H9 (cell line): ENCODE measurements around the gene TMEM117. TPM values are rescaled to one million over a fixed set of nuclear protein-coding genes. Genes with fewer than 3 reads are reported as not detected.

Experiments
- DNase-seq: peaks from one replicate; pipeline ENCODE4 v3.0.0-alpha.2; 2017
- H2AFZ ChIP-seq: one replicate; pipeline ENCODE4 v1.6.1; 2013; ENCODE audit warnings: mild to moderate bottlenecking, low read length, control low read depth, moderate library complexity
- H2AK5ac ChIP-seq: 2 replicates; pipeline ENCODE4 v1.6.1; 2013; ENCODE audit warnings: low read length, control low read depth, mixed read lengths; ENCODE audit not compliant: insufficient read length
- H2BK120ac ChIP-seq: one replicate; pipeline ENCODE4 v1.6.1; 2013; ENCODE audit warnings: low read depth, mild to moderate bottlenecking, low read length, control low read depth, inconsistent platforms; ENCODE audit not compliant: poor library complexity, severe bottlenecking
- H2BK12ac ChIP-seq: 2 replicates; pipeline ENCODE4 v1.6.1; 2013; ENCODE audit warnings: low read length, control low read depth, mixed read lengths, low read depth; ENCODE audit not compliant: insufficient read length
- H2BK15ac ChIP-seq: 2 replicates; pipeline ENCODE4 v1.6.1; 2013; ENCODE audit warnings: low read depth, low read length, control low read depth
- H2BK20ac ChIP-seq: one replicate; pipeline ENCODE4 v1.6.1; 2013; ENCODE audit warnings: low read depth, mild to moderate bottlenecking, low read length, control low read depth, inconsistent platforms; ENCODE audit not compliant: poor library complexity, severe bottlenecking
- H2BK5ac ChIP-seq: 2 replicates; pipeline ENCODE4 v1.6.1; 2013; ENCODE audit warnings: low read length, control low read depth, mixed read lengths; ENCODE audit not compliant: insufficient read length
- H3K14ac ChIP-seq: 2 replicates; pipeline ENCODE4 v1.6.1; 2013; ENCODE audit warnings: low read length, control low read depth; ENCODE audit not compliant: insufficient read depth
- H3K18ac ChIP-seq: 2 replicates; pipeline ENCODE4 v1.6.1; 2013; ENCODE audit warnings: low read depth, mild to moderate bottlenecking, mixed read lengths, low read length, control low read depth; ENCODE audit not compliant: insufficient read length
- H3K23ac ChIP-seq: 2 replicates; pipeline ENCODE4 v1.6.1; 2013; ENCODE audit warnings: low read length, control low read depth, mixed read lengths, low read depth; ENCODE audit not compliant: insufficient read length
- H3K23me2 ChIP-seq: 2 replicates; pipeline ENCODE4 v1.6.1; 2013; ENCODE audit warnings: low read depth, mild to moderate bottlenecking, mixed read lengths, low read length, control low read depth; ENCODE audit not compliant: insufficient read length, poor library complexity, severe bottlenecking
- H3K27ac ChIP-seq: 2 replicates; pipeline ENCODE4 v1.5.1; 2013; ENCODE audit warnings: low read length, control low read depth, mixed read lengths, low read depth; ENCODE audit not compliant: insufficient read length
- H3K27me3 ChIP-seq: 2 replicates; pipeline ENCODE4 v1.6.1; 2013; ENCODE audit warnings: low read length, control low read depth, inconsistent platforms; ENCODE audit not compliant: insufficient read depth
- H3K4ac ChIP-seq: 2 replicates; pipeline ENCODE4 v1.6.1; 2013; ENCODE audit warnings: low read depth, mild to moderate bottlenecking, control low read depth, inconsistent platforms, low read length, moderate library complexity
- H3K4me1 ChIP-seq: 2 replicates; pipeline ENCODE4 v1.6.1; 2013; ENCODE audit warnings: low read length, control low read depth, inconsistent platforms; ENCODE audit not compliant: insufficient read depth
- H3K4me2 ChIP-seq: 2 replicates; pipeline ENCODE4 v1.6.1; 2013; ENCODE audit warnings: low read length, control low read depth, mixed read lengths; ENCODE audit not compliant: insufficient read length, insufficient read depth
- H3K56ac ChIP-seq: 2 replicates; pipeline ENCODE4 v1.6.1; 2013; ENCODE audit warnings: low read depth, mild to moderate bottlenecking, mixed read lengths, low read length, control low read depth; ENCODE audit not compliant: insufficient read length
- H3K79me1 ChIP-seq: 2 replicates; pipeline ENCODE4 v1.6.1; 2013; ENCODE audit warnings: low read depth, mild to moderate bottlenecking, moderate library complexity, low read length, control low read depth, inconsistent platforms; ENCODE audit not compliant: insufficient read depth, poor library complexity, severe bottlenecking
- H3K79me2 ChIP-seq: 2 replicates; pipeline ENCODE4 v1.6.1; 2013; ENCODE audit warnings: low read length, control low read depth, inconsistent platforms; ENCODE audit not compliant: insufficient read depth
- H3K9ac ChIP-seq: 2 replicates; pipeline ENCODE4 v1.6.1; 2013; ENCODE audit warnings: low read length, control low read depth, mixed read lengths; ENCODE audit not compliant: insufficient read length; ENCODE audit errors: extremely low read depth
- H3K9me3 ChIP-seq: one replicate; pipeline ENCODE4 v1.6.1; 2013; ENCODE audit warnings: low read depth, low read length, inconsistent platforms; ENCODE audit not compliant: control insufficient read depth
- H3T11ph ChIP-seq: one replicate; pipeline ENCODE4 v1.6.1; 2013; ENCODE audit warnings: mild to moderate bottlenecking, low read length, control low read depth, inconsistent platforms
- H4K20me1 ChIP-seq: one replicate; pipeline ENCODE4 v1.6.1; 2013; ENCODE audit not compliant: control insufficient read depth, insufficient read length, insufficient read depth
- H4K5ac ChIP-seq: 2 replicates; pipeline ENCODE4 v1.6.1; 2013; ENCODE audit warnings: low read depth, mild to moderate bottlenecking, mixed read lengths, low read length, control low read depth; ENCODE audit not compliant: insufficient read length
- H4K8ac ChIP-seq: replicated peaks from 2 replicates; pipeline ENCODE4 v1.6.1; 2013; ENCODE audit warnings: low read length, control low read depth, mixed read lengths, low read depth; ENCODE audit not compliant: insufficient read length
- H4K91ac ChIP-seq: 2 replicates; pipeline ENCODE4 v1.6.1; 2013; ENCODE audit warnings: low read depth, mild to moderate bottlenecking, moderate library complexity, mixed read lengths, low read length, control low read depth; ENCODE audit not compliant: insufficient read length
- H3K27ac Mint-ChIP-seq, 3 experiments: 2 replicates in 2 of 3; 3 replicates in 1 of 3; pipeline ENCODE4 v1.8.0; 2020 to 2021; ENCODE audit warnings: mixed read lengths in 3 of 3, mild to moderate bottlenecking in 1 of 3, moderate library complexity in 1 of 3
- H3K27me3 Mint-ChIP-seq: 2 replicates; pipeline ENCODE4 v1.8.0; 2021; ENCODE audit warnings: low read depth, mild to moderate bottlenecking, moderate library complexity, mixed read lengths
- H3K36me3 Mint-ChIP-seq, 3 experiments: 2 replicates in 2 of 3; 3 replicates in 1 of 3; pipeline ENCODE4 v1.8.0; 2020 to 2021; ENCODE audit warnings: low read depth in 3 of 3, mixed read lengths in 3 of 3; ENCODE audit not compliant: insufficient read depth in 1 of 3
- H3K4me1 Mint-ChIP-seq, 2 experiments: 2 replicates each; pipeline ENCODE4 v1.8.0; 2020; ENCODE audit warnings: mixed read lengths in 2 of 2
- H3K4me3 Mint-ChIP-seq, 2 experiments: 2 replicates in 1 of 2; 3 replicates in 1 of 2; pipeline ENCODE4 v1.8.0; 2020 to 2021; ENCODE audit warnings: mild to moderate bottlenecking in 2 of 2, mixed read lengths in 2 of 2, moderate library complexity in 1 of 2
- H3K9me3 Mint-ChIP-seq, 2 experiments: 2 replicates in 1 of 2; 3 replicates in 1 of 2; pipeline ENCODE4 v1.8.0; 2020; ENCODE audit warnings: mild to moderate bottlenecking in 2 of 2, mixed read lengths in 2 of 2, moderate library complexity in 1 of 2
- WGBS: extraction: QIAGEN DNeasy Blood & Tissue Kit; methylation state at CpG from one replicate; pipeline ENCODE4 v1.1.7; 2013; ENCODE audit warnings: missing lambda C conversion rate, low lambda C conversion rate, mixed read lengths; ENCODE audit not compliant: insufficient read length; ENCODE audit errors: extremely low coverage; 5-methylcytosine and 5-hydroxymethylcytosine counted together
- total RNA-seq: library from RNA; stranded (reverse); gene quantifications from 2 replicates; pipeline ENCODE4 v1.2.1, GENCODE V29; 2021
- TF ChIP-seq, protein P1 (sequence below): fragments of 200-600 bp; sonication (generic); conservative IDR thresholded peaks from 3 replicates; pipeline ENCODE4 v1.8.0; 2021; ENCODE audit warnings: antibody characterized with exemption, mild to moderate bottlenecking

Gene TMEM117
- total RNA-seq, 1 experiment from 2014 or later, result 1.7 TPM

- Histone ChIP-seq H3K79me2 (no peaks in the 10 kb centered on the region), H3K18ac (no peak overlapping the region), H4K8ac (no peak overlapping the region), H2BK20ac (no peak overlapping the region), H2BK12ac (no peak overlapping the region), H2BK120ac (no peak overlapping the region), H3K56ac (no peak overlapping the region), H3K14ac (no peak overlapping the region), H3K23ac (no peak overlapping the region), H2BK15ac (no peak overlapping the region), H2BK5ac (no peak overlapping the region), H4K20me1 (no peaks in the 10 kb centered on the region), H3K4me2 (no peak overlapping the region), H3T11ph (no peak overlapping the region), H3K4ac (no peak overlapping the region), H3K27me3 (no peaks in the 10 kb centered on the region), H2AFZ (no peak overlapping the region), H3K4me1 (no peaks in the 10 kb centered on the region), H3K9ac (no peak overlapping the region), H3K23me2 (no peaks in the 10 kb centered on the region), H3K27ac (no peak overlapping the region), H3K9me3 (no peaks in the 10 kb centered on the region), H2AK5ac (no peak overlapping the region), H4K91ac (no peak overlapping the region), H3K79me1 (no peaks in the 10 kb centered on the region), H4K5ac (no peak overlapping the region)
- no peaks in the 10 kb centered on the region for H3K27me3 Mint-ChIP-seq
- H3K4me1 Mint-ChIP-seq, result peaks cover 8 to 13% of the 10 kb centered on the region in 2 experiments
- H3K36me3 Mint-ChIP-seq, result no peaks in the 10 kb centered on the region; a peak in 1 of 7 replicates
- H3K4me3 Mint-ChIP-seq, result no peak overlapping the region
- TF ChIP-seq, protein P1, sequence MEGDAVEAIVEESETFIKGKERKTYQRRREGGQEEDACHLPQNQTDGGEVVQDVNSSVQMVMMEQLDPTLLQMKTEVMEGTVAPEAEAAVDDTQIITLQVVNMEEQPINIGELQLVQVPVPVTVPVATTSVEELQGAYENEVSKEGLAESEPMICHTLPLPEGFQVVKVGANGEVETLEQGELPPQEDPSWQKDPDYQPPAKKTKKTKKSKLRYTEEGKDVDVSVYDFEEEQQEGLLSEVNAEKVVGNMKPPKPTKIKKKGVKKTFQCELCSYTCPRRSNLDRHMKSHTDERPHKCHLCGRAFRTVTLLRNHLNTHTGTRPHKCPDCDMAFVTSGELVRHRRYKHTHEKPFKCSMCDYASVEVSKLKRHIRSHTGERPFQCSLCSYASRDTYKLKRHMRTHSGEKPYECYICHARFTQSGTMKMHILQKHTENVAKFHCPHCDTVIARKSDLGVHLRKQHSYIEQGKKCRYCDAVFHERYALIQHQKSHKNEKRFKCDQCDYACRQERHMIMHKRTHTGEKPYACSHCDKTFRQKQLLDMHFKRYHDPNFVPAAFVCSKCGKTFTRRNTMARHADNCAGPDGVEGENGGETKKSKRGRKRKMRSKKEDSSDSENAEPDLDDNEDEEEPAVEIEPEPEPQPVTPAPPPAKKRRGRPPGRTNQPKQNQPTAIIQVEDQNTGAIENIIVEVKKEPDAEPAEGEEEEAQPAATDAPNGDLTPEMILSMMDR, result no peak
- no peak for DNase-seq
- WGBS, result no CpG with 5 or more reads among the region's 1 CpG
- peaks cover 0 to 2% of the 10 kb centered on the region in 2 experiments; a peak in 1 of 5 replicates for H3K9me3 Mint-ChIP-seq
- no peak overlapping the region for H3K27ac Mint-ChIP-seq
These were observed 422.4 kb downstream of the TMEM117 start for GRCh38 chr12:44258246-44258645.
